Endothelial cell of umbilical vein (primary cell): ENCODE data around the gene CXCL14. TPM values are rescaled to one million over a fixed set of nuclear protein-coding genes. Genes with fewer than 3 reads are reported as not detected.

ENCODE experiments used
- BruUV-seq: library from RNA; stranded (reverse); fragments of 400-500 nt; replicated peaks from 2 replicates; lab custom pipeline; 2021; lab: Mats Ljungman, UMichigan
- CTCF ChIA-PET: fragments of 300-600, 350-600 bp; sonication (Branson Sonifier 250); formaldehyde crosslinking; loops from one replicate; lab custom pipeline; 2021; ENCODE audit warnings: antibody characterized with exemption, inconsistent platforms; lab: Charles Lee
- POLR2A ChIA-PET: fragments of 300-600, 350-600 bp; sonication (Branson Sonifier 250); formaldehyde crosslinking; loops from one replicate; lab custom pipeline; 2021; ENCODE audit warnings: antibody characterized with exemption, inconsistent platforms; lab: Charles Lee
- DNase-seq: peaks from one replicate; pipeline ENCODE4 v3.0.0-alpha.2; 2011; ENCODE audit warnings: low read depth, low spot score
- FAIRE-seq: peaks from 2 replicates; lab custom pipeline; 2011; peaks lifted over from hg19 to GRCh38; lab: Jason Lieb, UNC
- H2AFZ ChIP-seq: 2 replicates; pipeline ENCODE4 v1.6.0; 2012; ENCODE audit warnings: low read depth, low read length, control low read depth, inconsistent platforms
- H3K27ac ChIP-seq: 2 replicates; pipeline ENCODE4 v1.5.1; 2011; ENCODE audit warnings: low read depth, mild to moderate bottlenecking, control low read depth, low read length, moderate library complexity; ENCODE audit not compliant: insufficient read depth
- H3K27me3 ChIP-seq, 2 experiments: 2 replicates each; pipeline versions ENCODE4 v1.6.0 to v1.6.1; 2011; ENCODE audit warnings: low read length in 2 of 2, mixed read lengths in 1 of 2; ENCODE audit not compliant: control insufficient read depth in 2 of 2, insufficient read depth in 2 of 2
- H3K36me3 ChIP-seq, 2 experiments: 2 replicates in 1 of 2; 3 replicates in 1 of 2; pipeline ENCODE4 v1.5.1; 2011; ENCODE audit warnings: low read length in 2 of 2, mild to moderate bottlenecking in 1 of 2, moderate library complexity in 1 of 2; ENCODE audit not compliant: control insufficient read depth in 2 of 2, insufficient read depth in 2 of 2; ENCODE audit errors: extremely low read depth in 1 of 2
- H3K4me1 ChIP-seq: 3 replicates; pipeline ENCODE4 v1.5.1; 2011; ENCODE audit warnings: mild to moderate bottlenecking, low read length; ENCODE audit not compliant: control insufficient read depth, insufficient read depth; ENCODE audit errors: extremely low read depth
- H3K4me2 ChIP-seq: 2 replicates; pipeline ENCODE4 v1.6.1; 2011; ENCODE audit warnings: low read length, control low read depth, mixed read lengths; ENCODE audit not compliant: insufficient read depth
- H3K4me3 ChIP-seq, 3 experiments: fragments of 200-600 bp in 1 of 3; sonication (generic), shearing (Covaris generic) in 1 of 3; replicated peaks in 1 of 3; 2 replicates each; pipeline ENCODE4 v1.5.1; 2011 to 2016; ENCODE audit warnings: control low read depth in 3 of 3, low read length in 3 of 3, mild to moderate bottlenecking in 2 of 3, inconsistent platforms in 1 of 3, low read depth in 1 of 3, moderate library complexity in 1 of 3; ENCODE audit not compliant: insufficient read depth in 1 of 3
- H3K79me2 ChIP-seq: 2 replicates; pipeline ENCODE4 v1.6.0; 2012; ENCODE audit warnings: low read length, inconsistent platforms; ENCODE audit not compliant: control insufficient read depth, insufficient read depth
- H3K9ac ChIP-seq: replicated peaks from 2 replicates; pipeline ENCODE3; 2011; ENCODE audit warnings: low read length, control low read depth; ENCODE audit not compliant: insufficient read depth; ENCODE audit errors: extremely low read depth
- H3K9me1 ChIP-seq: replicated peaks from 3 replicates; pipeline ENCODE4 v1.6.0; 2011; ENCODE audit warnings: mild to moderate bottlenecking, low read length; ENCODE audit not compliant: control insufficient read depth, insufficient read depth; ENCODE audit errors: extremely low read depth
- H3K9me3 ChIP-seq: replicated peaks from 2 replicates; pipeline ENCODE4 v1.5.1; 2012; ENCODE audit warnings: low read length, inconsistent platforms; ENCODE audit not compliant: control insufficient read depth, insufficient read depth
- H4K20me1 ChIP-seq: replicated peaks from 2 replicates; pipeline ENCODE3; 2011; ENCODE audit warnings: mild to moderate bottlenecking, low read length; ENCODE audit not compliant: control insufficient read depth, insufficient read depth; ENCODE audit errors: extremely low read depth
- EZH2 ChIP-seq: IDR thresholded peaks from 2 replicates; pipeline ENCODE4 v1.6.1; 2012; ENCODE audit warnings: borderline replicate concordance, low read depth, mild to moderate bottlenecking, moderate library complexity, low read length, inconsistent platforms; ENCODE audit not compliant: severe bottlenecking
- FOS ChIP-seq: IDR thresholded peaks from 2 replicates; pipeline ENCODE4 v1.6.1; 2011; ENCODE audit warnings: mild to moderate bottlenecking, low read length, moderate library complexity, borderline replicate concordance; ENCODE audit not compliant: insufficient read depth
- GATA2 ChIP-seq: IDR thresholded peaks from 2 replicates; pipeline ENCODE4 v1.7.0; 2011; ENCODE audit warnings: low read depth, mild to moderate bottlenecking, moderate library complexity, mixed read lengths, low read length; ENCODE audit not compliant: insufficient read length, insufficient read depth
- JUN ChIP-seq: IDR thresholded peaks from 2 replicates; pipeline ENCODE4 v1.6.1; 2011; ENCODE audit warnings: borderline replicate concordance, low read depth; ENCODE audit not compliant: insufficient read length, insufficient read depth
- MYC ChIP-seq: IDR thresholded peaks from one replicate; pipeline ENCODE4 v1.6.1; 2011; ENCODE audit warnings: mild to moderate bottlenecking, low read depth, low read length
- POLR2A ChIP-seq: IDR thresholded peaks from 2 replicates; pipeline ENCODE4 v1.6.1; 2012; ENCODE audit warnings: low read depth, mild to moderate bottlenecking, control low read depth, low read length
- POLR2AphosphoS5 ChIP-seq: IDR thresholded peaks from 2 replicates; pipeline ENCODE4 v1.6.1; 2012; ENCODE audit warnings: low read depth, mild to moderate bottlenecking, control low read depth, low read length, moderate library complexity; ENCODE audit not compliant: insufficient read depth
- dilution Hi-C: fragments of 300-500 bp; cut with MboI; formaldehyde crosslinking; loops from one replicate; pipeline ENCODE4 v1.15.0; 2019; ENCODE audit warnings: low sequenced_read_pairs; ENCODE audit not compliant: extremely low pct_ligation_motif_present
- intact Hi-C: fragments of 100-400 bp; cut with micrococcal nuclease; formaldehyde crosslinking; loops from one replicate; pipeline ENCODE4 v1.10.0; 2022
- polyA plus RNA-seq, 4 experiments: library from polyadenylated mRNA; depleted of rRNA in 3 of 4; stranded (reverse) in 3 of 4; unstranded in 1 of 4; fragments of >200 nt; gene quantifications; 2 replicates each; pipeline versions ENCODE4 v1.2.1 to v1.2.3, GENCODE V29; 2011 to 2012; ENCODE audit warnings: missing spikeins in 1 of 4
- total RNA-seq: library from RNA; stranded (reverse); gene quantifications from 2 replicates; pipeline ENCODE4 v1.2.3, GENCODE V29; 2021
- TF ChIP-seq, protein P1 (sequence below), 2 donors: IDR thresholded peaks; 1 replicate in 1 of 2; 2 replicates in 1 of 2; pipeline ENCODE4 v1.5.1; 2011; ENCODE audit warnings: low read length in 2 of 2, mild to moderate bottlenecking in 2 of 2, moderate library complexity in 2 of 2, control low read depth in 1 of 2, inconsistent platforms in 1 of 2, low read depth in 1 of 2; ENCODE audit not compliant: insufficient read depth in 1 of 2; ENCODE audit errors: extremely low read depth in 1 of 2
- TF ChIP-seq, protein P2 (sequence below): IDR thresholded peaks from 2 replicates; pipeline ENCODE4 v1.6.1; 2011; ENCODE audit not compliant: insufficient read depth, insufficient read length

CXCL14 gene
- total and polyA plus RNA-seq, 2 donors (not counting 3 experiments of a cell fraction or from before 2014, with no cell fraction given), result not detected

DNA sequence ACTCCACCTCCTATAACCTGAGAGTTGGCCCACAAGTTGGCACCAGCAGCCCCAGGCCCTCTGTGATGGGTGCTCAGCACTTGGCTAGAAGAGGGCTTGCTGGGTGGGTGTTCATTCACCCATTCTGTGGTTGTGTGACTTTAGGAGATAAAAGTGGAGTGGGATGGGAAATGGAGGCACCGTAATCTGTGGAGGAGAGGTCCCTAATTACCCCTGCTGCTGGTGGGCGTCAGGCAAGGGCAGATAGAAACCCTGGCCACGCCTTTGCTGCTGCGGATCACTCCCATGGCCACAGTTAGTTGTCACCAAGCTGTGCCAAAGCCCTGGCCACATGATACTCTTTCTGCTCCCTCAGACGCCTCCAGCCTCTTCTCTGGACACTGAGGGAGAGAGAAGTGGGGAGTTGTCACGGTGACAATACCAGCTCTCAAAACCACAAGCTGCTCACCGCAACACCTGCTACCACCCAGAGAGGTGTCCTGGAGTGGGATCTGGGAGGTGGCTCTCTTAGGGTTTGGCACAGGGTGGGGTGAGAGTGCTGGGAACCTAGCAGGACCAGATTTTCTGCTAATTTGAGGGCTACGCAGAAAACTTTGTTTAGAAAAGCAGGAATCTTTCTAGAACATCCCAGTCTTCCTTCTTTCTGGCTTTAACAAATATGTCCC, 31.1 kb downstream of the CXCL14 start:
- dilution Hi-C loops (no loop called here), intact Hi-C loops (no loop called here)
- Histone ChIP-seq H3K79me2 (no peaks in the 10 kb centered on the region), H3K36me3 (no peaks in the 10 kb centered on the region), H3K27me3 (peaks cover 70 to 75% of the 10 kb centered on the region in 2 experiments), H3K9me3 (no peaks in the 10 kb centered on the region), H2AFZ (no peak overlapping the region), H3K27ac (no peak overlapping the region), H3K9ac (no peak overlapping the region), H3K4me2 (no peak overlapping the region), H4K20me1 (no peaks in the 10 kb centered on the region), H3K4me1 (peaks cover 6% of the 10 kb centered on the region), H3K4me3 (no peak overlapping the region), H3K9me1 (no peaks in the 10 kb centered on the region)
- FAIRE-seq (no peak), DNase-seq (no peak)
- no TSS peak for BruUV-seq
- TF ChIP-seq EZH2, result peak; percentile 47
- no peak for TF ChIP-seq GATA2
- ChIA-PET CTCF (interaction anchor here (6.8 to 14.5 kb wide), 4 partner anchors 13 to 91 kb away, joined by 110 to 661 read pairs (median 144); no protein-coding TSS in a partner anchor), POLR2A (no interaction called here)

DNA sequence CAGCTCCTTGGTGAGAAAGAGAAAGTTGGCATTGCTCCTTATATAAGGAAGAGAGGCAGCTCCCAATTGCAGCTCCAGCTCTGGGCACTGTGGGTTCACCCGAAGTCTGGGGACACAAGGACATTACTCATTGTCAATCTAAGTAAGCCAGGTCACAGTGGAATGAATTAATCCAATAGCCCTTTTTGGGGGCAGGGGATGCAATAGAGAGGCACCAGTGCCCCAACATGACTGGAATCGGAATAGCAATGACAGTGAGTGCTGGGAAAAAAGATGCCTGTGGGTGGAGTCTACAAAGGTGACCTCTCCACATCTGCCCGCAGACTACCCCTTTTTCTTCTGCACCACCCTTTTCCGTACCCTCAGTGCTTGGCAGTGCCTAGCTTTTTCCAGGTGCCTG, 31.9 kb downstream of the CXCL14 start:
- POLR2A ChIA-PET, result no interaction called here
- Histone ChIP-seq H3K4me3 (no peak overlapping the region), H4K20me1 (no peaks in the 10 kb centered on the region), H2AFZ (no peak overlapping the region), H3K79me2 (no peaks in the 10 kb centered on the region), H3K36me3 (no peaks in the 10 kb centered on the region), H3K4me2 (no peak overlapping the region), H3K27ac (no peak overlapping the region), H3K4me1 (peaks cover 6% of the 10 kb centered on the region), H3K27me3 (peaks cover 75 to 83% of the 10 kb centered on the region in 2 experiments), H3K9ac (no peak overlapping the region), H3K9me1 (no peaks in the 10 kb centered on the region), H3K9me3 (no peaks in the 10 kb centered on the region)
- intact Hi-C loops (no loop called here), dilution Hi-C loops (no loop called here)
- no peak for TF ChIP-seq EZH2
- TF ChIP-seq, protein P1, sequence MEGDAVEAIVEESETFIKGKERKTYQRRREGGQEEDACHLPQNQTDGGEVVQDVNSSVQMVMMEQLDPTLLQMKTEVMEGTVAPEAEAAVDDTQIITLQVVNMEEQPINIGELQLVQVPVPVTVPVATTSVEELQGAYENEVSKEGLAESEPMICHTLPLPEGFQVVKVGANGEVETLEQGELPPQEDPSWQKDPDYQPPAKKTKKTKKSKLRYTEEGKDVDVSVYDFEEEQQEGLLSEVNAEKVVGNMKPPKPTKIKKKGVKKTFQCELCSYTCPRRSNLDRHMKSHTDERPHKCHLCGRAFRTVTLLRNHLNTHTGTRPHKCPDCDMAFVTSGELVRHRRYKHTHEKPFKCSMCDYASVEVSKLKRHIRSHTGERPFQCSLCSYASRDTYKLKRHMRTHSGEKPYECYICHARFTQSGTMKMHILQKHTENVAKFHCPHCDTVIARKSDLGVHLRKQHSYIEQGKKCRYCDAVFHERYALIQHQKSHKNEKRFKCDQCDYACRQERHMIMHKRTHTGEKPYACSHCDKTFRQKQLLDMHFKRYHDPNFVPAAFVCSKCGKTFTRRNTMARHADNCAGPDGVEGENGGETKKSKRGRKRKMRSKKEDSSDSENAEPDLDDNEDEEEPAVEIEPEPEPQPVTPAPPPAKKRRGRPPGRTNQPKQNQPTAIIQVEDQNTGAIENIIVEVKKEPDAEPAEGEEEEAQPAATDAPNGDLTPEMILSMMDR (IDR thresholded peaks at IDR 0.05; ENCODE audit: extremely low read depth in 1 of 2, insufficient read depth in 1 of 2, low read depth in 1 of 2, low read length in 2 of 2), result no peak
- no peak for TF ChIP-seq POLR2AphosphoS5
- TF ChIP-seq, protein P2, sequence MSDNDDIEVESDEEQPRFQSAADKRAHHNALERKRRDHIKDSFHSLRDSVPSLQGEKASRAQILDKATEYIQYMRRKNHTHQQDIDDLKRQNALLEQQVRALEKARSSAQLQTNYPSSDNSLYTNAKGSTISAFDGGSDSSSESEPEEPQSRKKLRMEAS, result no peak
- TF ChIP-seq JUN, result no peak
- no peak for TF ChIP-seq POLR2A
- TF ChIP-seq FOS, result no peak
- no peak for TF ChIP-seq MYC
- no peak for TF ChIP-seq GATA2
- FAIRE-seq (no peak), DNase-seq (no peak)
- CTCF ChIA-PET, result interaction anchor here (1.0 to 14.5 kb wide), 4 partner anchors 14 to 89 kb away, joined by 5 to 661 read pairs (median 58); no protein-coding TSS in a partner anchor
- BruUV-seq, result no TSS peak
